ENCODE data around the gene SCUBE1.

DNA sequence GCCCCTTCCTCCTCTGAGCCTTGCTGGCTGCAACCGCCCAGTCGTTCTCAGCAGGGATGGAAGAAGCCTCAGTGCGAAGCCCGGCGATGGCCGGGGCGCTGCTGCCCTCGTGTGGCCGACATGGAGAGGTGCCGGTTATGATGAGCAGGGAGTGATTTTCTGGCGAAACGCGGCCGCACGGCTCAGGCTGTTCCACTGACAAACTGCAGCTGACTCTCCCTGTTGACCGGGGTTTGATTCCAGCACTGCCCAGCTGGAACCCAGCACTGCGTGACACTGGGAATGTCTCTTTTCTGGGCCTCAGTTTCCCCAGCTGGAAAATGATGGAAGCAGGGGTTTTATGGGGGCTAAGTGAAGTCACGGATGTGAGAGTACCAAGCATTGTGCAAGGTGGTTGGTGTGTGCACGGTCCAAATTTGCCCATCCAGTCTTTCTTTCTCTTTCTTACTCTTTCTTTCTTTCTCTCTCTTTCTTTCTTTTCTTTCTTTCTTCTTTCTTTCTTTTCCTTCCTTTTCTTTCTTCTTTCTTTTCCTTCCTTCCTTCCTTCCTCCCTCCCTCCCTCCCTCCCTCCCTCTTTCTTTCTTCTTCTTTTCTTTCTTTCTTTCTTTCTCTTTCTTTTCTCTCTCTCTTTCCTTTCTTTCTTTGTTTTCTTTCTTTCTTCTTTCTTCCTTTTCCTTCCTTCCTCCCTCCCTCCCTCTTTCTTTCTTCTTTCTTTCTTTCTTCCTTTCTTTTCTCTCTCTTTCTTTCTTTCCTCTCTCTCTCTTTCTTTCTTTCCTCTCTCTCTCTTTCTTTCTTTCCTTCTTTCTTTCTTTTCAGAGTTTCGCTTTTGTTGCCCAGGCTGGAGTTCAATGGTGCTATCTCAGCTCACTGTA, 42.8 kb upstream of the SCUBE1 start:
- TF ChIP-seq, protein P1, sequence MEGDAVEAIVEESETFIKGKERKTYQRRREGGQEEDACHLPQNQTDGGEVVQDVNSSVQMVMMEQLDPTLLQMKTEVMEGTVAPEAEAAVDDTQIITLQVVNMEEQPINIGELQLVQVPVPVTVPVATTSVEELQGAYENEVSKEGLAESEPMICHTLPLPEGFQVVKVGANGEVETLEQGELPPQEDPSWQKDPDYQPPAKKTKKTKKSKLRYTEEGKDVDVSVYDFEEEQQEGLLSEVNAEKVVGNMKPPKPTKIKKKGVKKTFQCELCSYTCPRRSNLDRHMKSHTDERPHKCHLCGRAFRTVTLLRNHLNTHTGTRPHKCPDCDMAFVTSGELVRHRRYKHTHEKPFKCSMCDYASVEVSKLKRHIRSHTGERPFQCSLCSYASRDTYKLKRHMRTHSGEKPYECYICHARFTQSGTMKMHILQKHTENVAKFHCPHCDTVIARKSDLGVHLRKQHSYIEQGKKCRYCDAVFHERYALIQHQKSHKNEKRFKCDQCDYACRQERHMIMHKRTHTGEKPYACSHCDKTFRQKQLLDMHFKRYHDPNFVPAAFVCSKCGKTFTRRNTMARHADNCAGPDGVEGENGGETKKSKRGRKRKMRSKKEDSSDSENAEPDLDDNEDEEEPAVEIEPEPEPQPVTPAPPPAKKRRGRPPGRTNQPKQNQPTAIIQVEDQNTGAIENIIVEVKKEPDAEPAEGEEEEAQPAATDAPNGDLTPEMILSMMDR (IDR thresholded peaks at IDR 0.05) = peak; percentile 92 to 96 (median 93)
- TF ChIP-seq POLR2A (IDR thresholded peaks at IDR 0.05) = no peak
